Subcutaneous adipose tissue (tissue), 4 donors: Measurements from ENCODE around the gene HDHD2. TPM values are rescaled to one million over a fixed set of nuclear protein-coding genes. Genes with fewer than 3 reads are reported as not detected.

Experiments
- total RNA-seq, 4 donors: library from RNA; depleted of rRNA; stranded (reverse); fragments of >200 nt; gene quantifications; one replicate each; pipeline ENCODE4 v1.1.0, GENCODE V29; 2016
- TF ChIP-seq, protein P1 (sequence below): fragments of 450-650 bp; IDR thresholded peaks from one replicate; pipeline ENCODE4 v1.5.1; 2016; ENCODE audit warnings: low read depth, mild to moderate bottlenecking, control low read depth, antibody characterized with exemption, moderate library complexity

Gene HDHD2
- total RNA-seq, 4 donors from 2014 or later, result 20.9 to 29.8 (median 25.2) TPM

- TF ChIP-seq, protein P1, sequence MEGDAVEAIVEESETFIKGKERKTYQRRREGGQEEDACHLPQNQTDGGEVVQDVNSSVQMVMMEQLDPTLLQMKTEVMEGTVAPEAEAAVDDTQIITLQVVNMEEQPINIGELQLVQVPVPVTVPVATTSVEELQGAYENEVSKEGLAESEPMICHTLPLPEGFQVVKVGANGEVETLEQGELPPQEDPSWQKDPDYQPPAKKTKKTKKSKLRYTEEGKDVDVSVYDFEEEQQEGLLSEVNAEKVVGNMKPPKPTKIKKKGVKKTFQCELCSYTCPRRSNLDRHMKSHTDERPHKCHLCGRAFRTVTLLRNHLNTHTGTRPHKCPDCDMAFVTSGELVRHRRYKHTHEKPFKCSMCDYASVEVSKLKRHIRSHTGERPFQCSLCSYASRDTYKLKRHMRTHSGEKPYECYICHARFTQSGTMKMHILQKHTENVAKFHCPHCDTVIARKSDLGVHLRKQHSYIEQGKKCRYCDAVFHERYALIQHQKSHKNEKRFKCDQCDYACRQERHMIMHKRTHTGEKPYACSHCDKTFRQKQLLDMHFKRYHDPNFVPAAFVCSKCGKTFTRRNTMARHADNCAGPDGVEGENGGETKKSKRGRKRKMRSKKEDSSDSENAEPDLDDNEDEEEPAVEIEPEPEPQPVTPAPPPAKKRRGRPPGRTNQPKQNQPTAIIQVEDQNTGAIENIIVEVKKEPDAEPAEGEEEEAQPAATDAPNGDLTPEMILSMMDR, result no peak
Measured at GRCh38 chr18:47109720-47110119, 40.6 kb downstream of the HDHD2 start.

- TF ChIP-seq, protein P1, result no peak
Measured at GRCh38 chr18:47108998-47109405, 41.3 kb downstream of the HDHD2 start.

GRCh38 chr18:47108373-47108772, 41.9 kb downstream of the HDHD2 start:
- TF ChIP-seq, protein P1, result no peak

DNA sequence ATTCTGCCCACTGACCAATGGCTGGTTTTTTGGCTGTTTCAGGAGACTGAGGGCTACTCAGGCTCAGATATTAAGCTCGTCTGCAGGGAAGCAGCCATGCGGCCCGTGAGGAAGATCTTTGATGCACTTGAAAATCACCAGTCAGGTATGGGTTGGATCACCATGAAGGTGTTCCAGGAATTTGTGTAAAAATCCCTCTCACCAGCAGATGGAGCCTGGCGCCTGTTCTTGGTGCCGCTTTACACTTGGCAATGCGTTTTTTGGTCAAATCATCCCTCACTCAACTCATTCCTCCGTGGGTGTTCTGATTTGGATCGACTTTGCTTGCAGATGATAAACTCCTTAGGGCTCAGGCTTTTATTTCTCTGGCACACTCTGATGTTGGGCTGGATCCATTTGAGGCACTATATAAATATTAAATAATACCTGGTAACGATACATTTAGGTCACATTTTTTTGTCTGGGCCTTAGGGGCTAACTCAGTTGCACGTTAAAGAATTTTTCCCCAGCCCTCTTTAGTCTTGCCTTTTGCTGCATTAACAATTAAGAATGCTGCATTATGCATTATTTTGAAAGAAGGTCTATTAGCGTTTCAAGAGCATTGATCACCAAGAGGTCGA, 50.0 kb downstream of the HDHD2 start:
- TF ChIP-seq, protein P1, result no peak

- TF ChIP-seq, protein P1, result no peak
Measured at GRCh38 chr18:47095810-47096209, 54.5 kb downstream of the HDHD2 start.

- TF ChIP-seq, protein P1, result no peak
Measured at GRCh38 chr18:47087676-47088075, 62.6 kb downstream of the HDHD2 start.

DNA sequence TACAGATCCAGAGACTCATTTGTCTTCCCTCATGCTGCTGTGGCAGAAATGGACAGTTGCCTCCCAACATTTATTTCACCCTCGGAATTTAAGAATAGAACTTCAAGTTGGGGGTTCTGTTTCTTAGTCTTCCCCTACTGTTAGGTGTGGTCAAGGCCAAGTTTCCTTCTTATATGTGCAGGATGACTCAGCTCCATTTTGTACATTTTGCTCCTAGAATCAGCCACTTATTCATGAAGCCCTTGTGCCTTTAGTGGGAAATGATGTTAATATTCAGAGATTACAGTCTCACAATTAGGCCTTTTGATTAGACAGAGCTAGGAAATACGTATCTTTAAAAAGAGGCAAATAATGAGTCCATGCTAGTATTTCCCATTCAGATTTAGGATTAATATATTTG, 68.7 kb downstream of the HDHD2 start:
- TF ChIP-seq, protein P1, result no peak
